MG63 (cell line): ENCODE data around the gene PRDX5. TPM values are rescaled to one million over a fixed set of nuclear protein-coding genes. Genes with fewer than 3 reads are reported as not detected.

Source experiments
- DNase-seq: peaks from one replicate; pipeline ENCODE4 v3.0.0-alpha.2; 2020
- H3K27me3 ChIP-seq: fragments of 250-450 bp; sonication (Bioruptor Pico); 2 replicates; pipeline ENCODE4 v1.5.1; 2020; ENCODE audit warnings: mild to moderate bottlenecking, moderate library complexity
- H3K36me3 ChIP-seq: fragments of 250-450 bp; sonication (Bioruptor Pico); 2 replicates; pipeline ENCODE4 v1.5.1; 2020; ENCODE audit warnings: mild to moderate bottlenecking, moderate library complexity
- H3K4me3 ChIP-seq: fragments of 250-450 bp; sonication (Bioruptor Pico); 2 replicates; pipeline ENCODE4 v1.5.1; 2020; ENCODE audit warnings: mild to moderate bottlenecking, moderate library complexity
- H3K9me3 ChIP-seq: fragments of 250-450 bp; sonication (Bioruptor Pico); 2 replicates; pipeline ENCODE4 v1.5.1; 2020; ENCODE audit warnings: mild to moderate bottlenecking, moderate library complexity
- total RNA-seq: library from RNA; depleted of rRNA; stranded (reverse); fragments of >200 nt; shearing (Covaris generic); gene quantifications from 2 replicates; pipeline ENCODE4 v1.2.3, GENCODE V29; 2014; ENCODE audit warnings: low replicate concordance

The PRDX5 gene
- total RNA-seq, 1 experiment from 2014 or later = 333 TPM

DNA sequence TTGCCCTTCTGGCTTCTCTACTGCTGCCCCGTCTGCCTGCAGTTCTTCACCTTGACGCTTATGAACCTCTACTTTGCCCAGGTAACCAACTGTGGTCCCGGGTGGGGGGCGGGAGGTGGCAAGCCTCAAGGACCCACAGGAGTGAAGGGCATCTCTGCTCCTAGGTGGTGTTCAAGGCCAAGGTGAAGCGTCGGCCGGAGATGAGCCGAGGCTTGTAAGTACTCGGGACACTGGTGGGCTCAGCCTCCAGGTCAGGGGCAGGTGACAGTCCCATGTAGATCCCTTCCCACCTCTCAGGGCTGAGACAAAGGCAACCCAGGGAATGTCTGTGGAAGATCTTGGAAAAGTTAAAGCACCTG is 31.1 kb upstream of the PRDX5 start:
- Histone ChIP-seq H3K27me3 (no peaks in the 10 kb centered on the region), H3K36me3 (peaks cover 13% of the 10 kb centered on the region), H3K4me3 (no peak overlapping the region), H3K9me3 (no peaks in the 10 kb centered on the region)
- DNase-seq = no peak

DNA sequence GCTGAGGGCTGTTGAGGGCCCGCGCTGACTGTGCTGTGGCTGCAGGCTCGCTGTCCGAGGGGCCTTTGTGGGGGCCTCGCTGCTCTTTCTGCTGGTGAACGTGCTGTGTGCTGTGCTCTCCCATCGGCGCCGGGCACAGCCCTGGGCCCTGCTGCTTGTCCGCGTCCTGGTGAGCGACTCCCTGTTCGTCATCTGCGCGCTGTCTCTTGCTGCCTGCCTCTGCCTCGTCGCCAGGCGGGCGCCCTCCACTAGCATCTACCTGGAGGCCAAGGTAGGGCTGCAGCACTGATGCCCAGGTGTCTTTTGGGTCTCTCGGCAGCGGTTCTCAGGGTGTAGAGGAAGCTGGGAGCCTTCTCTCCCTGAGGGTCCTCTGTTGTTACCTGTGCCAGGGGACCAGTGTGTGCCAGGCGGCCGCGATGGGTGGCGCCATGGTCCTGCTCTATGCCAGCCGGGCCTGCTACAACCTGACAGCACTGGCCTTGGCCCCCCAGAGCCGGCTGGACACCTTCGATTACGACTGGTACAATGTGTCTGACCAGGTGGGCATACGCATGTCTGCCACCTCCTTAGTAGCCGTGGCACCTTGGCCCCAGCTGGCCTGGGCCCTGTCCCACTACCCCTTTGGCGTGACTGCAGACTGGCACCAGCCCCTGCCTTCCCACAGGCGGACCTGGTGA is 30.1 kb upstream of the PRDX5 start:
- Histone ChIP-seq H3K4me3 (no peak overlapping the region), H3K36me3 (peaks cover 7% of the 10 kb centered on the region; the same call in 1 of the 2 replicates), H3K9me3 (no peaks in the 10 kb centered on the region), H3K27me3 (no peaks in the 10 kb centered on the region)
- no peak for DNase-seq

DNA sequence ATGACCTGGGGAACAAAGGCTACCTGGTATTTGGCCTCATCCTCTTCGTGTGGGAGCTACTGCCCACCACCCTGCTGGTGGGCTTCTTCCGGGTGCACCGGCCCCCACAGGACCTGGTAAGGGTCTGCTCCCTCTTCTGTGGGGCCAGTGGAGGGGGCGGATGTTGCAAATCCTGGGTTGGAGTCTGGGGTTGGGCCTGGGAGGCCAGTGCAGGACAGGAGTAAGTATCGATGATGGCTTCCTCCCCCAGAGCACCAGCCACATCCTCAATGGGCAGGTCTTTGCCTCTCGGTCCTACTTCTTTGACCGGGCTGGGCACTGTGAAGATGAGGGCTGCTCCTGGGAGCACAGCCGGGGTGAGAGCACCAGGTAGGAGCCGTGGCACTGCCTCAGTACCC is 29.6 kb upstream of the PRDX5 start:
- H3K36me3 ChIP-seq = peaks cover 2% of the 10 kb centered on the region; the same call in 1 of the 2 replicates
- no peaks in the 10 kb centered on the region for H3K27me3 ChIP-seq
- H3K9me3 ChIP-seq = no peaks in the 10 kb centered on the region
- no peak overlapping the region for H3K4me3 ChIP-seq
- DNase-seq = no peak

DNA sequence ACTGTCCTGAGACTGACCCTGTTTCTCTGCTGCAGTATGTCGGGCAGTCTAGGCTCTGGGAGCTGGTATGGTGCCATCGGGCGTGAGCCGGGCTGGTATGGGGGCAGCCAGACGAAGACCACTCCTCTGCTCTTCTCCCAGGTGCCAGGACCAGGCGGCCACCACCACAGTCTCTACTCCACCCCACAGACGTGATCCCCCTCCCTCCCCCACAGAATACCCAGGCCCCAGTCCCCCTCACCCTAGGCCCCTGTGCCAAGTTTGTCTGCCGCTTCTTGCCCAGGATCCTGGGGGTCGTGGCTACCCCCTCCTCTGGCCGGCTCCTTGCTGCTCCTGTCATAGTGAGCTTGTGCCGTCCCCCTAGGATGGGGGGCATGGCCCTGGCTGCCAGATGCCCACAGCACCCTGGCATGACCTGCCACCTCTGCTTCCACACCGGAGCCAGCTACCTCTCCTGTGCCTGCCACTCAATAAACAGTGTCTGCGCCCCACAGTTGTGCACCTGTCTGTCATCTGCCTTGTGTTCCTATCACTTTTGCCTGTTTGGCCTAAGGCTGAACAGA is 28.8 kb upstream of the PRDX5 start:
- no peak for DNase-seq

DNA sequence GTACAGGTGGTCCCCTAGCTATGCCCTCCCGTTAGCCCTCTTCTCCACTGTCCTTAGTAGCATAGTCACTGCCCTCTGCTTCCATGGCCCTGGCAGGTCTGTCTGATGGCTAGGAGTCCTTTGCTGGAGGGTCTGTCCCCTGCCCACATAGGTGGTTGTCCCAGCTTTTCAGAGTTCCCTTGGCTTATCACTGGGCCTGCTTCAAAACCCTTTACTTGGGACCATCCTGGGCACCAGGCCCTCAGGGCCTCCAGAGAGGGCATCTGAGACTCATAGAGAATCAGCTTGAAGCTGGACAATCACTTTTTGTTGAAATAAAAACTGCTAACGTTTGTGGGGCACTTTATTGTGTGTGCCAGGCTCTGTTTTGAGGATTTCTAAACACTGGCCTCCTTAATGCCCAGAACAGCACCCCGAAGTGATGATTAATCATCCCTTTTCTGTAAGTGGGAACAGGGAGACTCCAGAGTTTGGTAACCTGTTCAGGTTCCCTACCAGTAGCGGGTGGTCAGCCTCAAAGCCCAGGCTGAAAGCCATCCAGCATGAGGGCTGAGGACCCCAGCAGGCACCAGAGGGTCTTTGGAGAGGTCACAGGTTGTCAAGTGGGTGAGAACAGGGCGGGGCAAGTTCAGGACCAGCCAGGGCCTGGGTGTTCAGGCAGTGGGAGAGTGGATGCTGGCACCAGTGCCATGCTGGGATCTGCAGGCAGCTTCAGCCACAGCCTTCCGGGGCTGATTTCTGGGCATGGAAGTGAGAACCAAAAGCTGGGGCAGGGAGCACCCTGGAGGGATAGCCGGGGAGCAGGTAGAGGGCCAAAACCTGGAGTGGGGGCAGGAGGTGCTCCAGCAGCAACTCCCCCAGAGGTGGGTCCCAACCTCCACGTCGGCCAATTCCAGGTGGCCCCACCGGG is 27.3 kb upstream of the PRDX5 start:
- no peak for DNase-seq
- H3K4me3 ChIP-seq = no peak overlapping the region
- no peaks in the 10 kb centered on the region for H3K27me3 ChIP-seq
- H3K36me3 ChIP-seq = no peaks in the 10 kb centered on the region
- H3K9me3 ChIP-seq = no peaks in the 10 kb centered on the region

More for the DNA sequence above, 28.8 kb upstream of the PRDX5 start:
- H3K27me3 ChIP-seq = no peaks in the 10 kb centered on the region
- H3K9me3 ChIP-seq = no peaks in the 10 kb centered on the region
- no peaks in the 10 kb centered on the region for H3K36me3 ChIP-seq
- H3K4me3 ChIP-seq = no peak overlapping the region

DNA sequence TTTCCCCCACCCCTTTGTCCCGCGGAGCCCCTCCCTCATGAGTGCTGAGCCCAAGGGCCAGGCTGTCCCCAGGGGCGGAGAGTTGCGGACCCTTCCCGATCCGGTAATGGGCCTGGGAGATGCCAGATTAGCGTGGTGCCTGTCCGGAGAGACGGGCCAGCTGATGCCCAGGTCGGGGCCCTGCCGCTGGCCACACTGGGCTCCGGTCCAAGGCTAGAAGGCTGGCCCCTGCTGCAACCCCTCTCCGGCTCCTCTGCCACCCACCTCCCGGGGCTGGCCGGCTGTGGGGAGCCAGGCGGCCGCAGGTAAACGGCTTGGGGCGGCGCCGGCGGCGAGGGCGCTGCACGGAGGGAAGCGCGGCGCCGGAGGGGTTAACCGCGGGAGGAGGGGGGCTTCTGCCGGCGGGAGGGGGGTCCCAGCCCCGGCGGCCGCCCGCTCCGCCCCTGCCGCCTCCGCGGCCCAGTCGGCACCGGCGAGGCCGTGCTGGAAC is 26.6 kb upstream of the PRDX5 start, which contains the start of gene KCNK4:
Gene KCNK4 (plus strand): TSS at position 41 of the 490 bp plus-strand sequence. CDS start 1,717 bp downstream, outside the sequence.
- Histone ChIP-seq H3K4me3 (no peak within 1 kb of the TSS), H3K27me3 (no peaks in the 10 kb centered on the region)

DNA sequence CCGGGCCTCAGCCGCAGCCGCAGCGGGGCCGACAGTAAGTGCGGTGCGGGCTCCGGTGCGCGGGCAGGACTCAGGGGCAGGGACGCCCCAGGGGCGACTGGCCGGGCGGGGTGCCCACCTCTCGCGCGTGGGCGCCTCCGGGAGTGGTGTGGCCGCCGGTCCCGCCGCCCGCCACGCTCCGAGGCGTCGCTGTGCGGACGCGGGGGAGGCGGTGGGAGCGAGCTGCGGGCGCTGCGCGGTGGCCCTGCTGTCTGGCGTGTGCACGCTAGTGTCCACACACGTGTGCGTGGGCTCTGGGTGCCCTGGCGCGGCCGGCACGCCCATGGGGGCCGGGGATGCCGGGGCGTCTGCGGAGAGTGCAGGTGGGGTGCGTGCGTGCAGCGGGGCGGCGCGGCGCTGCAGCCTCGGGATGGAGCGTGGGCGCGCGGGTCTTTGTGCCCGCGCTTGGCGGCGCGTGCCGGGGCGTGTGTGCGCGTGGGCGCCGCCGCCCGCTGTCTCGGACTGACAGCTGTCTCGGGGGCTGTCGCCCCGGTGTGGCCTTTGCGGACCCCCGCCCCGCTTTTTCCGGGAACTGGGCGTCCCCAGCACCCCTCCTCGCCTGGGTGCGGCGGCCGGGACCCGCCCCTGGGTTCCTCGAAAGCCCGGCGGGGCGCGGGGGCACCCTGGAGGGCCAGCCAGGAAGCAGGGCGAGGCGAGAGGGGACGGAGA is 26.0 kb upstream of the PRDX5 start:
- H3K9me3 ChIP-seq = no peaks in the 10 kb centered on the region
- no peaks in the 10 kb centered on the region for H3K36me3 ChIP-seq
- no peak for DNase-seq
- H3K27me3 ChIP-seq = no peaks in the 10 kb centered on the region
- H3K4me3 ChIP-seq = no peak overlapping the region

More for the DNA sequence above, 26.6 kb upstream of the PRDX5 start, which contains the start of gene KCNK4:
- DNase-seq = no peak
- no peaks in the 10 kb centered on the region for H3K9me3 ChIP-seq
- no peaks in the 10 kb centered on the region for H3K36me3 ChIP-seq

DNA sequence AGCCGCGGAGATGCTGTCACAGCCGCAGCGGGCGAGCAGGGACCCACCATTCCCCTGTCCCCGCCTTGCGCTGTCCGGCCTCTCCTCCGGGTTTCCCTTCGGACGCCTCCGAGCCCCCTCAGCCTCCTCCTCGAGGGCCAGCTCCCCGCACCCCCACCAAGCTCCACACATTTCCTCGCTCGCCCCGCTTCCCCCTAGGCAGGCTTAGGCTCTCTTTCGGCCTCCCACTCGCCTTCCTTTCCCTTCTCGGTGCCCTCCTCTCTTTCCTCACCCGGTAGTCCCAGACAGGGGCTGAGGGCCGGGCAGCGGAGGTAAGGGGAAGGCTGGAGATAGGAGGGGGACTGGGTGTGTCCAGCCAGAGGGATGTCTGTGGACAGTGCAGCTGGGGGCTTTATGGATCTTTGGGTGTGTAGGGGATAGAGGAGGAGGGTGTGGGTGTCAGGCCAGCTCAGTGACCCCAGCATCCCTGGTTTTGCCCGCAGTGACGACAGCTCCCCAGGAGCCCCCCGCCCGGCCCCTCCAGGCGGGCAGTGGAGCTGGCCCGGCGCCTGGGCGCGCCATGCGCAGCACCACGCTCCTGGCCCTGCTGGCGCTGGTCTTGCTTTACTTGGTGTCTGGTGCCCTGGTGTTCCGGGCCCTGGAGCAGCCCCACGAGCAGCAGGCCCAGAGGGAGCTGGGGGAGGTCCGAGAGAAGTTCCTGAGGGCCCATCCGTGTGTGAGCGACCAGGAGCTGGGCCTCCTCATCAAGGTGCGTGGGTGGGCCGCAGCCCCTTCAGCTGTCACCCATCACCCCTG is 25.3 kb upstream of the PRDX5 start:
- no peaks in the 10 kb centered on the region for H3K36me3 ChIP-seq
- H3K27me3 ChIP-seq = no peaks in the 10 kb centered on the region
- no peak for DNase-seq
- no peaks in the 10 kb centered on the region for H3K9me3 ChIP-seq
- H3K4me3 ChIP-seq = no peak overlapping the region

DNA sequence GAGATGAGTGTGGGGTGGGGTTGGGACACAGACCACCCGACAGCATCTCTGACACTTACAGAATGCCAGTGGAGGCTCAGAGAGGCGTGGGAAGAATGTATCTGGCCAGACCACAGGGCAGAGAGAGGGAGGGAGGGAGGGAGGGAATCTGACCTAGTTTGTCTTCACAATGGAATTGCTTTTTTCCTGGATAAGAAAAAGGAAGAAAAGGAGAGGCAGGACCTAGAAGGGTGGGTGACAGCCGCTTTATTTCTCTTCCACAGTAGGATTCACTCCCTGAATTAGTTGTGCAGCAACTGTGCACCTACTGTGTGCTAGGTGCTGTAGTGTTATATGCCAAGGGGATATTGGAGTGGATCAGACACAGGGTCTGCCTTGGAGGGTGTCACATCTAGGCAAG is 23.1 kb upstream of the PRDX5 start:
- H3K9me3 ChIP-seq = no peaks in the 10 kb centered on the region
- H3K36me3 ChIP-seq = no peaks in the 10 kb centered on the region
- no peak for DNase-seq
- no peak overlapping the region for H3K4me3 ChIP-seq
- H3K27me3 ChIP-seq = no peaks in the 10 kb centered on the region

DNA sequence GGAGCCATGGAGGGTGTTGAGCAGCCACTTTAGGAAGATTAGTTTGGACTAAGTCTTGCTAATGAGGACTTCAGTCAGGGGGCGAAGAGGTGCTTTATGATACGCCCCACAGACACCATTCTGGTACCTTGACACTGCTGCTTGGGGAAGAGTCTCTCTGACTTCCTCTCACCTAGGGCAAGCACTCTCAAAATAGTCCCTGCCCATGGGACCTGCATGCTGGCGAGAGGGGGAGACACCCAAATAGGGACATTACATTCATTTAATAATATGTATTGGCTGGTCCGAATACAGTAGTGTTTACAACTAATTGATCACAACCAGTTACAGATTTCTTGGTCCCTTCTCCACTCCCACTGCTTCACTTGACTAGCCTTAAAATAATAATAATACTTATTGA is 22.2 kb upstream of the PRDX5 start:
- Histone ChIP-seq H3K4me3 (no peak overlapping the region), H3K27me3 (0 out of 2 replicates have a peak, but pooled peaks cover 2% of the 10 kb centered on the region), H3K9me3 (no peaks in the 10 kb centered on the region), H3K36me3 (no peaks in the 10 kb centered on the region)
- DNase-seq = no peak

DNA sequence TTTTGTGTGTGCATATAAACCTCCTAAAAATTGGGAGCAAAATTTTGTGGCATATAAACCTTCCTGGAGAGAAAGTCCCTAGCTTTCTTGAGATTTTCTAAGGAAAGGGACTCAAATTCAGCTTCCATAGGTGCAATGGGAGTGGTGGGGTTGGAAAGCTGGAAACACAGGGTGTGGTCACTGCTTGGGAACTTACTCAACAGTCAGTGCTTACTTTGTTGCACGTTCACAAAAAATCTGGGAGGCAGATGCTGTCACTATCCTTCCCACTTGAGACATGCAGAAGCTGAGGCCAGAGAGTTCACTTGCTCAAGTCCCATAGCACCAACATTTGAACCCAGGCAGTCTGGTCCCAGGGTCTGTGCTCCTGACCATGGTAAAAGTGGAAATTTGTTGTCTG is 21.7 kb upstream of the PRDX5 start:
- no peaks in the 10 kb centered on the region for H3K9me3 ChIP-seq
- 0 out of 2 replicates have a peak, but pooled peaks cover 2% of the 10 kb centered on the region for H3K27me3 ChIP-seq
- H3K36me3 ChIP-seq = no peaks in the 10 kb centered on the region
- no peak overlapping the region for H3K4me3 ChIP-seq
- no peak for DNase-seq

DNA sequence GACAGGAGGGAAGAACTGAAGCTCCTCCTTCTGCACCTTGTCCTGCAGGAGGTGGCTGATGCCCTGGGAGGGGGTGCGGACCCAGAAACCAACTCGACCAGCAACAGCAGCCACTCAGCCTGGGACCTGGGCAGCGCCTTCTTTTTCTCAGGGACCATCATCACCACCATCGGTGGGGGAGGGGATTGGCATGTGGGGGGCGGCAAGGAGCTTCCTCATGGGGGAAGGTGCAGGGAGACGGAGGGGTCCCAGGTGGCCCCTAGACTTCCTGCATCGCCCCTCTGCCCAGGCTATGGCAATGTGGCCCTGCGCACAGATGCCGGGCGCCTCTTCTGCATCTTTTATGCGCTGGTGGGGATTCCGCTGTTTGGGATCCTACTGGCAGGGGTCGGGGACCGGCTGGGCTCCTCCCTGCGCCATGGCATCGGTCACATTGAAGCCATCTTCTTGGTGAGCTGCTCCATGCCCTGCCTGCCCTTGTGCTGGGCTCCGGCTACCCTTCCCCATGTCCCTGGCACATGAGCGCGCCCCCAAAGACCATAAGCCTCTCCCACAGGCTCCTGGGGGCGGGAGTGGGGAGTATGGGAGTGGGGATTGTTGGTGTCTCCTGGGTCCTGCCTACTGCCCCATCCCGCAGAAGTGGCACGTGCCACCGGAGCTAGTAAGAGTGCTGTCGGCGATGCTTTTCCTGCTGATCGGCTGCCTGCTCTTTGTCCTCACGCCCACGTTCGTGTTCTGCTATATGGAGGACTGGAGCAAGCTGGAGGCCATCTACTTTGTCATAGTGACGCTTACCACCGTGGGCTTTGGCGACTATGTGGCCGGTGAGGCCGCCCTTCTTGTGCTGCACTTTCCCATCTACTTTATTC is 20.9 kb upstream of the PRDX5 start:
- no peaks in the 10 kb centered on the region for H3K36me3 ChIP-seq
- H3K9me3 ChIP-seq = no peaks in the 10 kb centered on the region
- no peak for DNase-seq
- 0 out of 2 replicates have a peak, but pooled peaks cover 2% of the 10 kb centered on the region for H3K27me3 ChIP-seq
- no peak overlapping the region for H3K4me3 ChIP-seq

DNA sequence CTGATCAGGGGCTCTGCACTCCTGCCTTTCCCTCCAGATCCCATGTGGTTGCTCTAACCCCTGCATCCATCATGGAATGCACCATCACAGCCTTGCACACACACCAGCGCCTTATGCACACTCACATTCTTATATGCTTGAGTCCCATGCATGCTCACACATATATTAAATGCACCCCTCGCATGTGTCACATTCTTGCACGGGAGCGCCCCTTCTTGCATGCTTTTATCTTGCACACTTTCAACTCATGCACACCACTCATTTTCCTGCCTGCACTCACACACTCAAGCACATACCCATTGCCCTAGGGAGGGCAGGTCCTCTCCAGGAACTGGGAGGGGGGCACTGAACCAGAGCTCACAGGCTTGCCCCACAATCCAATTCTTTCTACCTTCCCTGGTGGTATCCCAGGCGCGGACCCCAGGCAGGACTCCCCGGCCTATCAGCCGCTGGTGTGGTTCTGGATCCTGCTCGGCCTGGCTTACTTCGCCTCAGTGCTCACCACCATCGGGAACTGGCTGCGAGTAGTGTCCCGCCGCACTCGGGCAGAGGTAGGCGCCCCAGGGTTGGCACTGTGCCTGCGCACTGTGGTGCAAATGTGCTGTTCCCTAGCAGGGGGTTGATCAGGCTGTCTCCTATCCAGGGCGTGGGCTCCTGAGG is 20.1 kb upstream of the PRDX5 start:
- Histone ChIP-seq H3K27me3 (0 out of 2 replicates have a peak, but pooled peaks cover 2% of the 10 kb centered on the region), H3K36me3 (no peaks in the 10 kb centered on the region), H3K9me3 (no peaks in the 10 kb centered on the region), H3K4me3 (no peak overlapping the region)
- no peak for DNase-seq

DNA sequence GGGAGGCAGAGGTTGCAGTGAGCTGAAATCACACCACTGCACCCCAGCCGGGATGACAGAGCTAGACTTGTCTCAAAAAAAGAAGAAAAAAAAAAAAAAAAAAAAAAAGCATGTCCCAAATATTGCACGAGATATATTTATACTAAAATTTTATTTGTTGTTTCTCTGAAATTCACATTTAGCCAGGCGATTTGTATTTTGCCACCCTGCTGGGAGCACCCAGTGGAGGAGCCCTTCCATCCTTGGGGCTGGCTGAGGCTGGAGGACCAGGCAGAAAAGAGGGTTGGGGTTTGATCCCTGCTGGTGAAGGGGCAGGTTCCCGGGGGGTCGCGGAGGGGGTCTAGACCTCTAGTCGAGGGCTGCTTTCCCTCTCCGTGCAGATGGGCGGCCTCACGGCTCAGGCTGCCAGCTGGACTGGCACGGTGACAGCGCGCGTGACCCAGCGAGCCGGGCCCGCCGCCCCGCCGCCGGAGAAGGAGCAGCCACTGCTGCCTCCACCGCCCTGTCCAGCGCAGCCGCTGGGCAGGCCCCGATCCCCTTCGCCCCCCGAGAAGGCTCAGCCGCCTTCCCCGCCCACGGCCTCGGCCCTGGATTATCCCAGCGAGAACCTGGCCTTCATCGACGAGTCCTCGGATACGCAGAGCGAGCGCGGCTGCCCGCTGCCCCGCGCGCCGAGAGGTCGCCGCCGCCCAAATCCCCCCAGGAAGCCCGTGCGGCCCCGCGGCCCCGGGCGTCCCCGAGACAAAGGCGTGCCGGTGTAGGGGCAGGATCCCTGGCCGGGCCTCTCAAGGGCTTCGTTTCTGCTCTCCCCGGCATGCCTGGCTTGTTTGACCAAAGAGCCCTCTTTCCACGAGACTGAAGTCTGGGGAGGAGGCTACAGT is 18.7 kb upstream of the PRDX5 start:
- H3K9me3 ChIP-seq = no peaks in the 10 kb centered on the region
- H3K36me3 ChIP-seq = no peaks in the 10 kb centered on the region
- DNase-seq = no peak
- no peak overlapping the region for H3K4me3 ChIP-seq
- 0 out of 2 replicates have a peak, but pooled peaks cover 2% of the 10 kb centered on the region for H3K27me3 ChIP-seq
